GM12864 (cell line): ENCODE data around the gene ATG10.
"Not testable (repeated sequence)": the region's sequence is repeated elsewhere in the genome, so short reads cannot be mapped to it uniquely, and the experiment has no call there.

Experiments
- DNase-seq: peaks from one replicate; pipeline ENCODE4 v3.0.0-alpha.2; 2011; ENCODE audit warnings: low read depth
- H3K4me3 ChIP-seq: 2 replicates; pipeline ENCODE4 v1.5.1; 2011; ENCODE audit warnings: mild to moderate bottlenecking, low read depth, low read length, control low read depth
- CTCF ChIP-seq: IDR thresholded peaks from 2 replicates; pipeline ENCODE4 v1.5.1; 2011; ENCODE audit warnings: low read depth, mild to moderate bottlenecking, moderate library complexity, low read length, control low read depth, inconsistent platforms; ENCODE audit errors: missing control alignments

ATG10 gene

GRCh38 chr5:82130602-82131001 is 158.8 kb downstream of the ATG10 start:
- no peak overlapping the region for H3K4me3 ChIP-seq
- no peak for TF ChIP-seq CTCF
- no peak for DNase-seq

GRCh38 chr5:82137205-82137604 is 165.4 kb downstream of the ATG10 start:
- no peak for DNase-seq
- no peak for TF ChIP-seq CTCF
- H3K4me3 ChIP-seq, result no peak overlapping the region

GRCh38 chr5:82139837-82140236 is 168.0 kb downstream of the ATG10 start:
- not testable (repeated sequence) for DNase-seq, H3K4me3 ChIP-seq

- TF ChIP-seq CTCF, result no peak
- no peak overlapping the region for H3K4me3 ChIP-seq
- no peak for DNase-seq
Observed at GRCh38 chr5:82142217-82142841, 170.5 kb downstream of the ATG10 start.

- no peak overlapping the region for H3K4me3 ChIP-seq
- DNase-seq, result no peak
- no peak for TF ChIP-seq CTCF
Observed at GRCh38 chr5:82142928-82143577, 171.2 kb downstream of the ATG10 start.

- no peak overlapping the region for H3K4me3 ChIP-seq
- no peak for DNase-seq
- TF ChIP-seq CTCF, result no peak
Observed at GRCh38 chr5:82147860-82148573, 176.2 kb downstream of the ATG10 start.

- no peak overlapping the region for H3K4me3 ChIP-seq
- TF ChIP-seq CTCF, result no peak
- no peak for DNase-seq
Observed at GRCh38 chr5:82149434-82149833, 177.6 kb downstream of the ATG10 start.
